ENCODE results near the gene LIPG. TPM values are rescaled to one million over a fixed set of nuclear protein-coding genes. Genes with fewer than 3 reads are reported as not detected.
A peak's percentile ranks its signal among the peaks of the same experiment; 100 is the strongest.
"Not testable (repeated sequence)": the region's sequence is repeated elsewhere in the genome, so short reads cannot be mapped to it uniquely, and the experiment has no call there.

The LIPG gene
- total and polyA plus RNA-seq, 2 of the 13 experiments (the other 11 are each of a cell fraction or from before 2014, with no cell fraction given) = 0.96 to 10.8 TPM

DNA sequence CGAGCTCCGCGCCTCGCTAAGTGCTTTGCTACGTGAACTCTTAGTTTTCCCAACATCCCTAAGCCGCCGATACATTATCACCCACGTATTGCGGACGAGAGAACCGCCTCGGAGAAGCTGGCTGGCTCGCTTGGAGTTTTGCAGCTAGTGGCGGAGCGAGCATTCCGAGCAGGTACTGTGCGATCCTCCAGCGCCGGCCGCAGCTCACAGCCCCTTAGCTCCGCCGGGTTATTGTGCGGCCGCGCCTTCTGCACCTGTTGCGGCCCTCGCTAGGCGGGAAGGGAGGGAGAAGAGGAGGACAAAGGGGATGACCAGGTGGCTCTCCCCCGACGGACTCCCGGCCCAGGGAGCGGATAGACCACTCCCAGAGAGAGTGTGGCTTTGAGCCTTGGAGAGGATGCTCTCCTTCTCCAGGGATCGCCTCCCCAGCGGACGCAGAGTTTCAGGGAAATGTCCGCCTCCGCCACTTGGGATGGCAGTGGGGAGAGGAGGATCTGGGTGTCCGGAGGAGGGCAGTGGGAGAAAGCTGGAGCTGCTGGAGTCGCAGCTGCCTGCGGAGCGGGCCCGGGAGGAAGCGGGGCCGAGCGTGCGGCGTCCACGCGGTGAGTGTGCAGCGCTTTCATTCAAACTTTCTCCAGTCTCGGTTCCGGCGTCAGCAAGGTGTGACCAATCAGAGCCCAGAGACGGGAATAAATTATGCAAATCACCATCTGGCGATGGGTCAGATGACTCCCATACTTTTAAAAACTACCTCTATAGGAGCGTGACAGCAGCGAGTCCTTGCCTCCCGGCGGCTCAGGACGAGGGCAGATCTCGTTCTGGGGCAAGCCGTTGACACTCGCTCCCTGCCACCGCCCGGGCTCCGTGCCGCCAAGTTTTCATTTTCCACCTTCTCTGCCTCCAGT, at the start of gene LIPG (continued):
- 0 out of 2 replicates have a peak, but pooled peaks have one; percentile 0 for TF ChIP-seq POGZ (CRISPR knock-in tag; IDR thresholded peaks at IDR 0.05)
- TF ChIP-seq ZNF746 (CRISPR knock-in tag; IDR thresholded peaks at IDR 0.05) = peak; percentile 45; the same call in 1 of the 2 replicates

DNA sequence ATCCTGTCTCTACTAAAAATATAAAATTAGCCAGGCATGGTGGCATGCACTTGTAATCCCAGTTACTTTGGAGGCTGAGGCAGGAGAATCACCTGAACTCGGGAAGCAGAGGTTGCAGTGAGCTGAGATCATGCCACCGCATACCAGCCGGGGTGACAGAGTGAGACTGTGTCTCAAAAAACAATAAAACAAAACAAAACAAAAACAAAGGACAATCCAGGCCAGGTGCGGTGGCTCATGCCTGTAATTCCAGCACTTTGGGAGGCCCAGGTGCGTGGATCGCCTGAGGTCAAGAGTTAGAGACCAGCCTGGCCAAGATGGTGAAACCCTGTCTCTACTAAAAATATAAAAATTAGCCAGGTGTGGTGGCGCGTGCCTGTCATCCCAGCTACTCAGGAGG, 49.0 kb upstream of the LIPG start:
- 67% methylated on average over 8 of the region's 8 CpGs for WGBS (ENCODE audit: low lambda C conversion rate)
- H4K20me1 ChIP-seq (ENCODE audit: insufficient read depth, low read length); H3K9ac ChIP-seq (ENCODE audit: insufficient read depth, low read depth, low read length); H3K27ac ChIP-seq (ENCODE audit: extremely low read length, insufficient read depth, low read length); H3K79me2 ChIP-seq (ENCODE audit: insufficient read depth, low read length); FAIRE-seq; ATAC-seq; H3K4me3 ChIP-seq (replicated peaks in 1 of 3; ENCODE audit: insufficient read depth in 1 of 3, low read depth in 2 of 3, low read length in 3 of 3); H3K4me2 ChIP-seq (ENCODE audit: low read depth, low read length); H2AFZ ChIP-seq (ENCODE audit: low read length); DNase-seq (ENCODE audit: low spot score); H3K36me3 ChIP-seq (replicated peaks in 1 of 2; ENCODE audit: control insufficient read depth in 1 of 2, insufficient read depth in 2 of 2, low read length in 2 of 2); H3K9me3 ChIP-seq (ENCODE audit: low read length); BruUV-seq (replicated peaks); H3K27me3 ChIP-seq (ENCODE audit: control insufficient read depth in 1 of 2, insufficient read depth in 2 of 2, low read length in 2 of 2); POLR2A ChIA-PET: not testable (repeated sequence)
- in situ Hi-C loops (cut with HindIII; ENCODE audit: extremely low pct_ligation_motif_present, low pct_unique_long_range_greater_than_20kb) (loop anchor here (5.0 kb wide), 1 partner anchor 344 kb away; no protein-coding TSS in a partner anchor), intact Hi-C loops (cut with micrococcal nuclease; ENCODE audit: unreplicated experiment) (loop anchor here (10.0 kb wide), 1 partner anchor 222 kb away; no protein-coding TSS in a partner anchor)
- CTCF ChIA-PET (ENCODE audit: low intra/inter-chr PET ratio, low total read pairs) = interaction anchor here (3.6 kb wide), 1 partner anchor 345 kb away, joined by 33 read pairs; no protein-coding TSS in a partner anchor
- peaks cover 13% of the 10 kb centered on the region for H3K4me1 ChIP-seq (ENCODE audit: insufficient read depth, low read length)

DNA sequence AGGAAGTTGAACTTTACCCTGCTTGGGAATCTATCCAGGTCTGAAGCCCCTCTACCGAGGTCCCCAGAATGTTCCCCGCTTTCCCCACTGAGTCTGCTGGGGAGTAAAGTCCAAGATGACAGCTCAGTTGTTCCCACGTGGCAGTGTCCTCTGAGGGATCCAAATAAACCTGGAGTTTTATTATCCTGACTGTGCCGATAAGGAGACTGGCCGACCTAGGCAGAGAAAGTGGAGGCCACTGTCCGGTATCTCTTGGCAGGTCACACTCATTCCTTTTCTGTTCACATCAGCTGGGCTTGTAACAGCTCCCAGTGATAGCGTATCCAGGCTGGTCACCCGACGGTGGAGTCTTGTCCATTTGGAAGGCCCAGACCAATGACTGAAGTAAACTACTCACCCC, 47.3 kb upstream of the LIPG start:
- Histone ChIP-seq H3K4me3 (replicated peaks in 1 of 3; ENCODE audit: insufficient read depth in 1 of 3, low read depth in 2 of 3, low read length in 3 of 3) (peak overlapping the region in 2 of 3 experiments; percentile 23 to 48; a peak in 3 of 6 replicates), H3K27ac (ENCODE audit: extremely low read length, insufficient read depth, low read length) (no peak overlapping the region), H3K9me3 (ENCODE audit: low read length) (no peaks in the 10 kb centered on the region), H3K36me3 (replicated peaks in 1 of 2; ENCODE audit: control insufficient read depth in 1 of 2, insufficient read depth in 2 of 2, low read length in 2 of 2) (no peaks in the 10 kb centered on the region), H3K79me2 (ENCODE audit: insufficient read depth, low read length) (no peaks in the 10 kb centered on the region), H3K27me3 (ENCODE audit: control insufficient read depth in 1 of 2, insufficient read depth in 2 of 2, low read length in 2 of 2) (peaks cover 2 to 7% of the 10 kb centered on the region in 2 experiments; a peak in 2 of 5 replicates), H4K20me1 (ENCODE audit: insufficient read depth, low read length) (no peaks in the 10 kb centered on the region), H3K9ac (ENCODE audit: insufficient read depth, low read depth, low read length) (no peak overlapping the region), H3K4me1 (ENCODE audit: insufficient read depth, low read length) (peaks cover 13% of the 10 kb centered on the region), H3K4me2 (ENCODE audit: low read depth, low read length) (peak overlapping the region; percentile 70), H2AFZ (ENCODE audit: low read length) (peak overlapping the region; percentile 51)
- ATAC-seq = peak; percentile 75
- peak; percentile 45 for DNase-seq (ENCODE audit: low spot score)
- BruUV-seq (replicated peaks) = no TSS peak
- ChIA-PET POLR2A (no interaction called here), CTCF (ENCODE audit: low intra/inter-chr PET ratio, low total read pairs) (no interaction called here)
- in situ Hi-C loops (cut with HindIII; ENCODE audit: extremely low pct_ligation_motif_present, low pct_unique_long_range_greater_than_20kb) = loop anchor here (5.0 kb wide), 1 partner anchor 343 kb away; no protein-coding TSS in a partner anchor
- FAIRE-seq = no peak
- WGBS (ENCODE audit: low lambda C conversion rate) = 0% methylated on average over 9 of the region's 9 CpGs
- intact Hi-C loops (cut with micrococcal nuclease; ENCODE audit: unreplicated experiment) = loop anchor here (10.0 kb wide), 1 partner anchor 220 kb away; no protein-coding TSS in a partner anchor
- peak; percentile 48 for TF ChIP-seq HNF4A (CRISPR knock-in tag; IDR thresholded peaks at IDR 0.05)
- TF ChIP-seq, protein P1, sequence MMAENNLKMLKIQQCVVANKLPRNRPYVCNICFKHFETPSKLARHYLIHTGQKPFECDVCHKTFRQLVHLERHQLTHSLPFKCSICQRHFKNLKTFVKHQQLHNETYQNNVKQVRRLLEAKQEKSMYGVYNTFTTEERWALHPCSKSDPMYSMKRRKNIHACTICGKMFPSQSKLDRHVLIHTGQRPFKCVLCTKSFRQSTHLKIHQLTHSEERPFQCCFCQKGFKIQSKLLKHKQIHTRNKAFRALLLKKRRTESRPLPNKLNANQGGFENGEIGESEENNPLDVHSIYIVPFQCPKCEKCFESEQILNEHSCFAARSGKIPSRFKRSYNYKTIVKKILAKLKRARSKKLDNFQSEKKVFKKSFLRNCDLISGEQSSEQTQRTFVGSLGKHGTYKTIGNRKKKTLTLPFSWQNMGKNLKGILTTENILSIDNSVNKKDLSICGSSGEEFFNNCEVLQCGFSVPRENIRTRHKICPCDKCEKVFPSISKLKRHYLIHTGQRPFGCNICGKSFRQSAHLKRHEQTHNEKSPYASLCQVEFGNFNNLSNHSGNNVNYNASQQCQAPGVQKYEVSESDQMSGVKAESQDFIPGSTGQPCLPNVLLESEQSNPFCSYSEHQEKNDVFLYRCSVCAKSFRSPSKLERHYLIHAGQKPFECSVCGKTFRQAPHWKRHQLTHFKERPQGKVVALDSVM (CRISPR knock-in tag; IDR thresholded peaks at IDR 0.05) = peak; percentile 22; the same call in 1 of the 2 replicates
- 0 out of 2 replicates have a peak, but pooled peaks have one; percentile 23 for TF ChIP-seq SALL1 (CRISPR knock-in tag; IDR thresholded peaks at IDR 0.05)
- 0 out of 2 replicates have a peak, but pooled peaks have one; percentile 31 for TF ChIP-seq ZNF580 (CRISPR knock-in tag; IDR thresholded peaks at IDR 0.05; ENCODE audit: borderline replicate concordance, low read depth)
- TF ChIP-seq SAP130 (CRISPR knock-in tag; IDR thresholded peaks at IDR 0.05; ENCODE audit: low read depth) = 0 out of 2 replicates have a peak, but pooled peaks have one; percentile 30
- 0 out of 2 replicates have a peak, but pooled peaks have one; percentile 15 for TF ChIP-seq MED1 (CRISPR knock-in tag; IDR thresholded peaks at IDR 0.05)
- peak; percentile 25; the same call in 1 of the 2 replicates for TF ChIP-seq MYC (CRISPR knock-in tag; IDR thresholded peaks at IDR 0.05; ENCODE audit: borderline replicate concordance)
- TF ChIP-seq HNF4G (IDR thresholded peaks at IDR 0.05; ENCODE audit: borderline replicate concordance, low read depth, low read length) = peak; percentile 46; the same call in 1 of the 2 replicates
- no peak for TF ChIP-seq HNF4G (CRISPR knock-in tag; IDR thresholded peaks at IDR 0.05; ENCODE audit: borderline replicate concordance, low read depth)
- TF ChIP-seq GATAD2A (CRISPR knock-in tag; IDR thresholded peaks at IDR 0.05) = peak; percentile 45
- TF ChIP-seq NCOR1 (IDR thresholded peaks at IDR 0.05; ENCODE audit: borderline replicate concordance, low read length) = no peak
